HepG2 (cell line): ENCODE data around the gene SLC34A3. TPM values are rescaled to one million over a fixed set of nuclear protein-coding genes. Genes with fewer than 3 reads are reported as not detected.
A peak's percentile ranks its signal among the peaks of the same experiment; 100 is the strongest.

Experiments
- CEBPB ChIP-seq: IDR thresholded peaks from 2 replicates; pipeline ENCODE4 v1.6.1; 2011; ENCODE audit warnings: low read depth, low read length, improper control_type of control experiment, borderline replicate concordance
- CEBPG ChIP-seq: IDR thresholded peaks from 2 replicates; pipeline ENCODE4 v1.6.1; 2016
- ELF3 ChIP-seq: IDR thresholded peaks from 2 replicates; pipeline ENCODE4 v1.6.1; 2016; ENCODE audit warnings: missing genetic modification reagents, missing compliant biosample characterization
- GATAD2A ChIP-seq: IDR thresholded peaks from 2 replicates; pipeline ENCODE4 v1.6.1; 2016
- ONECUT2 ChIP-seq: sonication (generic); formaldehyde crosslinking; IDR thresholded peaks from 2 replicates; pipeline ENCODE4 v1.4.0; 2020; ENCODE audit warnings: missing genetic modification reagents
- REPIN1 ChIP-seq: sonication (generic); formaldehyde crosslinking; IDR thresholded peaks from 2 replicates; pipeline ENCODE4 v1.8.0; 2022; ENCODE audit warnings: missing genetic modification reagents, low read depth, mild to moderate bottlenecking, borderline replicate concordance
- RFX5 ChIP-seq: IDR thresholded peaks from 2 replicates; pipeline ENCODE4 v1.6.1; 2011; ENCODE audit warnings: low read depth, low read length, improper control_type of control experiment
- SMAD3 ChIP-seq: sonication (generic); formaldehyde crosslinking; IDR thresholded peaks from 2 replicates; pipeline ENCODE4 v1.4.0; 2020; ENCODE audit warnings: missing genetic modification reagents
- TEAD2 ChIP-seq: sonication (generic); formaldehyde crosslinking; IDR thresholded peaks from 2 replicates; pipeline ENCODE4 v1.9.0; 2021; ENCODE audit warnings: missing genetic modification reagents
- ZNF136 ChIP-seq: sonication (generic); formaldehyde crosslinking; IDR thresholded peaks from 2 replicates; pipeline ENCODE4 v1.8.1; 2022; ENCODE audit warnings: low read depth, mild to moderate bottlenecking, moderate library complexity, missing genetic modification reagents
- ZNF160 ChIP-seq: sonication (generic); formaldehyde crosslinking; IDR thresholded peaks from 2 replicates; pipeline ENCODE4 v1.8.0; 2022; ENCODE audit warnings: mild to moderate bottlenecking, inconsistent platforms, missing genetic modification reagents
- ZNF337 ChIP-seq: sonication (generic); formaldehyde crosslinking; IDR thresholded peaks from 2 replicates; pipeline ENCODE4 v1.5.1; 2020; ENCODE audit warnings: missing genetic modification reagents, low read depth, mild to moderate bottlenecking, borderline replicate concordance
- ZNF33B ChIP-seq: sonication (generic); formaldehyde crosslinking; IDR thresholded peaks from 2 replicates; pipeline ENCODE4 v1.5.1; 2020; ENCODE audit warnings: mild to moderate bottlenecking, missing genetic modification reagents
- ZNF44 ChIP-seq: sonication (generic); formaldehyde crosslinking; IDR thresholded peaks from 2 replicates; pipeline ENCODE4 v1.5.1; 2020; ENCODE audit warnings: mild to moderate bottlenecking, missing genetic modification reagents
- ZNF441 ChIP-seq: sonication (generic); formaldehyde crosslinking; IDR thresholded peaks from 2 replicates; pipeline ENCODE4 v1.7.0; 2021; ENCODE audit warnings: missing genetic modification reagents, borderline replicate concordance
- ZNF7 ChIP-seq: IDR thresholded peaks from 2 replicates; pipeline ENCODE4 v1.6.1; 2016; ENCODE audit warnings: missing biosample characterization, missing genetic modification reagents
- ZNF773 ChIP-seq: sonication (generic); formaldehyde crosslinking; IDR thresholded peaks from 2 replicates; pipeline ENCODE4 v1.4.0; 2020; ENCODE audit warnings: missing genetic modification reagents, borderline replicate concordance
- ZNF776 ChIP-seq: sonication (generic); formaldehyde crosslinking; IDR thresholded peaks from 2 replicates; pipeline ENCODE4 v1.4.0; 2020; ENCODE audit warnings: mild to moderate bottlenecking, missing genetic modification reagents
- ZNF891 ChIP-seq: sonication (generic); formaldehyde crosslinking; IDR thresholded peaks from 2 replicates; pipeline ENCODE4 v1.5.0; 2020; ENCODE audit warnings: mild to moderate bottlenecking, missing genetic modification reagents
- polyA plus RNA-seq, 8 experiments: library from polyadenylated mRNA; depleted of rRNA in 3 of 8; stranded (reverse) in 7 of 8; unstranded in 1 of 8; fragments of >200 nt; fragmentation: Illumina TruSeq in 4 of 8; extraction: Trizol in 4 of 8; gene quantifications; 2 replicates each; pipeline versions ENCODE4 v1.2.1 to v1.2.3, GENCODE V29; 2011 to 2016; ENCODE audit warnings: low read depth in 4 of 8, missing spikeins in 1 of 8, mixed read lengths in 1 of 8; ENCODE audit not compliant: insufficient read depth in 1 of 8
- total RNA-seq, 5 experiments: library from RNA; depleted of rRNA; stranded (reverse); fragments of >200 nt; fragmentation: Illumina TruSeq; extraction: Trizol; gene quantifications; 2 replicates each; pipeline ENCODE4 v1.2.3, GENCODE V29; 2016; ENCODE audit warnings: low read depth in 1 of 5
- TF ChIP-seq, protein P1 (sequence below): sonication (generic); formaldehyde crosslinking; conservative IDR thresholded peaks from 2 replicates; pipeline ENCODE4 v1.5.0; 2020; ENCODE audit warnings: missing genetic modification reagents
- TF ChIP-seq, protein P2 (sequence below): IDR thresholded peaks from 2 replicates; pipeline ENCODE4 v1.6.1; 2016; ENCODE audit warnings: low read depth
- TF ChIP-seq, protein P3 (sequence below): IDR thresholded peaks from 2 replicates; pipeline ENCODE4 v1.6.1; 2018; ENCODE audit warnings: missing genetic modification reagents, mild to moderate bottlenecking, missing compliant biosample characterization
- TF ChIP-seq, protein P4 (sequence below): IDR thresholded peaks from 2 replicates; pipeline ENCODE4 v1.6.1; 2016; ENCODE audit warnings: missing genetic modification reagents, missing compliant biosample characterization
- TF ChIP-seq, protein P5 (sequence below): sonication (generic); formaldehyde crosslinking; IDR thresholded peaks from 2 replicates; pipeline ENCODE4 v1.4.0; 2020; ENCODE audit warnings: missing genetic modification reagents, mild to moderate bottlenecking, borderline replicate concordance

SLC34A3 gene
- total and polyA plus RNA-seq, 2 of the 13 experiments (the other 11 are each of a cell fraction or from before 2014, with no cell fraction given), result 0.07 to 1.0 TPM

DNA sequence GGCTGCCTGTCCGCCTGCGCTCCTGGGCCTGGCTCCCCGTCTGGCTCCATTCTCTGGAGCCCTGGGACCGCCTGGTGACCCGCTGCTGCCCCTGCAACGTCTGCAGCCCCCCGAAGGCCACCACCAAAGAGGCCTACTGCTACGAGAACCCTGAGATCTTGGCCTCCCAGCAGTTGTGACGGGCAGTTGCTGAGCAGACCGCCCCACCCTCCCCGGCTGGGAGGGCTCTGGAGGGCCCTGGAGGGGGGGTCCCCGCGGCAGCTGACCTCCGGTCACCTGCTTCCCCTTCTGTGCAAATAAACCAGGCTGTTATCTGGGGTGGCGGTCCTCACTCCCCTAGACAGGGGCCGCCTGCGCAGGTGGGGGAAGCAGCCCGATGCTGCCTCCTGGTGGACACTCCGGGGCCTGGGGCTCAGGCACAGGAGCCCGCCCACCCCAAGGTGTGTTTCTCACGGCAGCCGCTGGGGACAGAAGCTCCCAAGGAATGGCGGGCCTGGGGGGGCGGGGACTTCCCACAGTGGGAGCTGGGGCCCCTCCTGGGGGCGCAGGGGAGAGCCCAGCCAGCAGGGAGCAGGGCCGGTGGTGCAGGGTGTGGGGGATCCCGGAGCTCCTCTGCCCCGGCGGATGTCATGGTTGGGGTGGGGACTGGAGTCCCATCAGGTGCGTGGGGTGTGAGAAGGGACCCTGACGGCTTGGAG is 5.7 kb downstream of the SLC34A3 start (continued):
- TF ChIP-seq, protein P1, sequence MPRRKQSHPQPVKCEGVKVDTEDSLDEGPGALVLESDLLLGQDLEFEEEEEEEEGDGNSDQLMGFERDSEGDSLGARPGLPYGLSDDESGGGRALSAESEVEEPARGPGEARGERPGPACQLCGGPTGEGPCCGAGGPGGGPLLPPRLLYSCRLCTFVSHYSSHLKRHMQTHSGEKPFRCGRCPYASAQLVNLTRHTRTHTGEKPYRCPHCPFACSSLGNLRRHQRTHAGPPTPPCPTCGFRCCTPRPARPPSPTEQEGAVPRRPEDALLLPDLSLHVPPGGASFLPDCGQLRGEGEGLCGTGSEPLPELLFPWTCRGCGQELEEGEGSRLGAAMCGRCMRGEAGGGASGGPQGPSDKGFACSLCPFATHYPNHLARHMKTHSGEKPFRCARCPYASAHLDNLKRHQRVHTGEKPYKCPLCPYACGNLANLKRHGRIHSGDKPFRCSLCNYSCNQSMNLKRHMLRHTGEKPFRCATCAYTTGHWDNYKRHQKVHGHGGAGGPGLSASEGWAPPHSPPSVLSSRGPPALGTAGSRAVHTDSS (CRISPR knock-in tag), result no peak
- TF ChIP-seq RFX5, result no peak
- no peak for TF ChIP-seq ZNF337
- TF ChIP-seq ZNF44 (CRISPR knock-in tag), result no peak
- TF ChIP-seq, protein P2, sequence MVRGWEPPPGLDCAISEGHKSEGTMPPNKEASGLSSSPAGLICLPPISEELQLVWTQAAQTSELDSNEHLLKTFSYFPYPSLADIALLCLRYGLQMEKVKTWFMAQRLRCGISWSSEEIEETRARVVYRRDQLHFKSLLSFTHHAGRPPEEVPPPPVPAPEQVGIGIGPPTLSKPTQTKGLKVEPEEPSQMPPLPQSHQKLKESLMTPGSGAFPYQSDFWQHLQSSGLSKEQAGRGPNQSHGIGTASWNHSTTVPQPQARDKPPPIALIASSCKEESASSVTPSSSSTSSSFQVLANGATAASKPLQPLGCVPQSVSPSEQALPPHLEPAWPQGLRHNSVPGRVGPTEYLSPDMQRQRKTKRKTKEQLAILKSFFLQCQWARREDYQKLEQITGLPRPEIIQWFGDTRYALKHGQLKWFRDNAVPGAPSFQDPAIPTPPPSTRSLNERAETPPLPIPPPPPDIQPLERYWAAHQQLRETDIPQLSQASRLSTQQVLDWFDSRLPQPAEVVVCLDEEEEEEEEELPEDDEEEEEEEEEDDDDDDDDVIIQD (CRISPR knock-in tag), result peak; percentile 74; the same call in 1 of the 2 replicates
- TF ChIP-seq, protein P3, sequence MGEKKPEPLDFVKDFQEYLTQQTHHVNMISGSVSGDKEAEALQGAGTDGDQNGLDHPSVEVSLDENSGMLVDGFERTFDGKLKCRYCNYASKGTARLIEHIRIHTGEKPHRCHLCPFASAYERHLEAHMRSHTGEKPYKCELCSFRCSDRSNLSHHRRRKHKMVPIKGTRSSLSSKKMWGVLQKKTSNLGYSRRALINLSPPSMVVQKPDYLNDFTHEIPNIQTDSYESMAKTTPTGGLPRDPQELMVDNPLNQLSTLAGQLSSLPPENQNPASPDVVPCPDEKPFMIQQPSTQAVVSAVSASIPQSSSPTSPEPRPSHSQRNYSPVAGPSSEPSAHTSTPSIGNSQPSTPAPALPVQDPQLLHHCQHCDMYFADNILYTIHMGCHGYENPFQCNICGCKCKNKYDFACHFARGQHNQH (CRISPR knock-in tag), result 0 out of 2 replicates have a peak, but pooled peaks have one; percentile 44
- TF ChIP-seq, protein P4, sequence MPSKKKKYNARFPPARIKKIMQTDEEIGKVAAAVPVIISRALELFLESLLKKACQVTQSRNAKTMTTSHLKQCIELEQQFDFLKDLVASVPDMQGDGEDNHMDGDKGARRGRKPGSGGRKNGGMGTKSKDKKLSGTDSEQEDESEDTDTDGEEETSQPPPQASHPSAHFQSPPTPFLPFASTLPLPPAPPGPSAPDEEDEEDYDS (CRISPR knock-in tag), result no peak; the same call in 1 of the 2 replicates
- TF ChIP-seq ZNF776 (CRISPR knock-in tag), result no peak; the same call in 1 of the 2 replicates
- no peak; the same call in none of the 2 replicates for TF ChIP-seq REPIN1 (CRISPR knock-in tag)
- TF ChIP-seq, protein P5, sequence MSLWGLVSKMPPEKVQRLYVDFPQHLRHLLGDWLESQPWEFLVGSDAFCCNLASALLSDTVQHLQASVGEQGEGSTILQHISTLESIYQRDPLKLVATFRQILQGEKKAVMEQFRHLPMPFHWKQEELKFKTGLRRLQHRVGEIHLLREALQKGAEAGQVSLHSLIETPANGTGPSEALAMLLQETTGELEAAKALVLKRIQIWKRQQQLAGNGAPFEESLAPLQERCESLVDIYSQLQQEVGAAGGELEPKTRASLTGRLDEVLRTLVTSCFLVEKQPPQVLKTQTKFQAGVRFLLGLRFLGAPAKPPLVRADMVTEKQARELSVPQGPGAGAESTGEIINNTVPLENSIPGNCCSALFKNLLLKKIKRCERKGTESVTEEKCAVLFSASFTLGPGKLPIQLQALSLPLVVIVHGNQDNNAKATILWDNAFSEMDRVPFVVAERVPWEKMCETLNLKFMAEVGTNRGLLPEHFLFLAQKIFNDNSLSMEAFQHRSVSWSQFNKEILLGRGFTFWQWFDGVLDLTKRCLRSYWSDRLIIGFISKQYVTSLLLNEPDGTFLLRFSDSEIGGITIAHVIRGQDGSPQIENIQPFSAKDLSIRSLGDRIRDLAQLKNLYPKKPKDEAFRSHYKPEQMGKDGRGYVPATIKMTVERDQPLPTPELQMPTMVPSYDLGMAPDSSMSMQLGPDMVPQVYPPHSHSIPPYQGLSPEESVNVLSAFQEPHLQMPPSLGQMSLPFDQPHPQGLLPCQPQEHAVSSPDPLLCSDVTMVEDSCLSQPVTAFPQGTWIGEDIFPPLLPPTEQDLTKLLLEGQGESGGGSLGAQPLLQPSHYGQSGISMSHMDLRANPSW (CRISPR knock-in tag), result peak; percentile 49; the same call in 1 of the 2 replicates
- peak; percentile 51; the same call in 1 of the 2 replicates for TF ChIP-seq ELF3 (CRISPR knock-in tag)
- no peak; the same call in 1 of the 2 replicates for TF ChIP-seq ZNF33B (CRISPR knock-in tag)
- TF ChIP-seq ZNF773 (CRISPR knock-in tag), result 0 out of 2 replicates have a peak, but pooled peaks have one; percentile 33
- TF ChIP-seq CEBPB, result no peak
- no peak for TF ChIP-seq TEAD2 (CRISPR knock-in tag)
- no peak for TF ChIP-seq ZNF136 (CRISPR knock-in tag)
- no peak for TF ChIP-seq ZNF160 (CRISPR knock-in tag)
- TF ChIP-seq ZNF891 (CRISPR knock-in tag), result no peak
- TF ChIP-seq ZNF441 (CRISPR knock-in tag), result no peak
- peak; percentile 18; the same call in 1 of the 2 replicates for TF ChIP-seq CEBPG (CRISPR knock-in tag)
- TF ChIP-seq GATAD2A (CRISPR knock-in tag), result peak; percentile 79
- TF ChIP-seq ZNF7 (CRISPR knock-in tag), result no peak
- peak; percentile 50; the same call in 1 of the 2 replicates for TF ChIP-seq SMAD3 (CRISPR knock-in tag)
- TF ChIP-seq ONECUT2 (CRISPR knock-in tag), result no peak
